Stimulated activated naive CD8-positive, alpha-beta T cell treated with anti-CD3 and anti-CD28 coated beads, Interleukin-15, Interleukin-2, amounts not matched to agents 100 U/mL and 50 U/mL, for 24 hours (primary cell): ENCODE measurements around the gene UBXN2A.

Experiments
- ATAC-seq: fragments of 150-1000 bp; cut with Tn5 transposase; one replicate; pipeline ENCODE4 v1.10.0; 2021
- DNase-seq: peaks from one replicate; pipeline ENCODE4 v3.0.0; 2021

Gene UBXN2A, protein sequence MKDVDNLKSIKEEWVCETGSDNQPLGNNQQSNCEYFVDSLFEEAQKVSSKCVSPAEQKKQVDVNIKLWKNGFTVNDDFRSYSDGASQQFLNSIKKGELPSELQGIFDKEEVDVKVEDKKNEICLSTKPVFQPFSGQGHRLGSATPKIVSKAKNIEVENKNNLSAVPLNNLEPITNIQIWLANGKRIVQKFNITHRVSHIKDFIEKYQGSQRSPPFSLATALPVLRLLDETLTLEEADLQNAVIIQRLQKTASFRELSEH

GRCh38 chr2:23939987-23940717 is at the start of gene UBXN2A:
UBXN2A (plus strand) TSS chr2:23940463; CDS start chr2:23958315, 17,852 bp downstream.
- peak; percentile 81 for DNase-seq
- ATAC-seq, result peak; percentile 93

DNA sequence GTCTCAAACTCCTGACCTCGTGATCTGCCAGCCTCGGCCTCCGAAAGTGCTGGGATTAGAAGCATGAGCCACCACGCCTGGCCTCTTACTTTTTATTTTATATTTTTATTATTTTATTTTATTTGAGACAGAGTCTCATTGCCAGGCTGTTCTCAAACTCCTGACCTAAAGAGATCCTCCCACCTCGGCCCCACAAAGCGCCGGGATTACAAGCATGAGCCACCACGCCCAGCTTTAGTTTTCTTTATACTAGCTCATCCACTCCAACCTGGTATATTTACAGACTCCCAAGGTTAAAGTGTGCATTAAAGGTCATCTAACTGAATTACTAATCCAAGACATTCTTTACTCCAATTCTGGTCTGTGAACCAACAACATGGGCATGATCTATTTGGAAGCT is 40.1 kb upstream of the UBXN2A start:
- no peak for DNase-seq
- ATAC-seq, result no peak

DNA sequence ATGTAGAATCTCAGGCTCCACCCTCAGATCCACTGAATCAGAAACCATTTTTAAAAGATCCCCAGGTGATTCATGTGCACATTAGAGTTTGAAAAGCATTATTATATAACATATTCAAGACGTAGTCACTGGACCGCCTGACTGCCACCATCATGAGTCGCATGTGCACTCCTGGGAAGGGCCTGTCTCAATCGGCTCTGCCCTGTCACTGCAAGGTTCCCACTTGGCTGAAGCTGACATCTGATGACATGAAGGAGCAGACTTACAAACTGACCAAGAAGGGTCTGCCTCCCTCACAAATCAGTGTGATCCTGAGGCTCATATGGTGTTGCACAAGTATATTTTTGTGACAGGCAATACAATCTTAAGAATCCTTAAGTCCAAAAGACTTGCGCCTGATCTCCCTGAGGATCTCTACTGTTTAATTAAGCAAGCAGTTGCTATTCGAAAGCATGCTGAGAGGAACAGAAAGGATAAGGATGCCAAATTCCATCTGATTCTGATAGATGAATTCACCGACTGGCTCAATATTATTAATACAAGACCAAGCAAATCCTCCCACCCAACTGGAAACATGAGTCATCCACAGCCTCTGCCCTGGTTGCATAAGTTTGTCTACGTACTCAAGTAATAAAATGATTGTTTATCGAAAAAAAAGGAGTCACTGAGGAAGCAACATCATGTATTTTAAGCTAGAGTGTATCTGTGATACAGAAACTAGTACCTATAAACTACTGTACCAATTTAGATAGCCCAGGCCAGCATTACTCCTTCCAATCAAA is 39.5 kb upstream of the UBXN2A start:
- no peak for DNase-seq
- ATAC-seq, result no peak

DNA sequence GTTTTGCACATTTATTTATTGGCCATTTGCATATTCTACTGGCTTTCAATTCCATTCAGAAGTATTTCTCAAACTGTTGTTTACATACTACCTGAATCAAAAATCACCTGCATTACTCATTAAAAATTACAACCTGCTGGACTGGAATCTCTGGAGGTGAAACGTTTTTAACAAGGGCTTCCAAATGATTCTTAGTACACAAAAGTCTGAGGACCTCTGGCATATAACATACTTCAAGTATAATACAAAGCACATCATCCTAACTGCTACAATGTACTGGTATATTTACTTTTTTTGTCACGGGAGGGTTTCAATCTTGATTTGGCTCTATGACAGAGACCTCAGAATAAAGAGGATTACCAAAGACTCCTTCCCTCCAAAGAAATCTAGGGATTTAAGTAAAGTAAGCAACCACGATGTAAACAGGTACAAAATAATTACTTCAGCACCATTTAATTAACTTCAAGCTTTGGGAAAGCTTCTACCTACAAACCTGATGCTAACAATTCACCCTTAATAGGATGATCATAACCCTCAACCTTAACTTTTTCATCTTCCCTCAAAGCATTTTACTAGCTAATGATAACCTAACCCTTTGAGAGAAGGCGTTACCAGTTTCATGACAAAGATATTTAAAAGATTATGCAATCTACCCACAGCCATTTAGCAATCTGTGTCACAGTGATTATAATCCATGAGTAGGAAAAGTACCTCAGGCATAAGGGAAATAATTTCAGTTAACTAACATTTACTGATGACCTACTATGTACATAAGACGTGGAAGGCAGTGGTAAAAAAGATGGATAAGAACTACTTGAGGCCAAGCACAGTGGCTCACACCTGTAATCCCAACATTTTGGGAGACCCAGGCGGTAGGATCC is 38.1 kb upstream of the UBXN2A start:
- ATAC-seq (no peak), DNase-seq (no peak)

- ATAC-seq, result no peak
- no peak for DNase-seq
Observed at GRCh38 chr2:23903034-23903433, 37.2 kb upstream of the UBXN2A start.

GRCh38 chr2:23904215-23904614 is 36.0 kb upstream of the UBXN2A start:
- DNase-seq (no peak), ATAC-seq (no peak)

DNA sequence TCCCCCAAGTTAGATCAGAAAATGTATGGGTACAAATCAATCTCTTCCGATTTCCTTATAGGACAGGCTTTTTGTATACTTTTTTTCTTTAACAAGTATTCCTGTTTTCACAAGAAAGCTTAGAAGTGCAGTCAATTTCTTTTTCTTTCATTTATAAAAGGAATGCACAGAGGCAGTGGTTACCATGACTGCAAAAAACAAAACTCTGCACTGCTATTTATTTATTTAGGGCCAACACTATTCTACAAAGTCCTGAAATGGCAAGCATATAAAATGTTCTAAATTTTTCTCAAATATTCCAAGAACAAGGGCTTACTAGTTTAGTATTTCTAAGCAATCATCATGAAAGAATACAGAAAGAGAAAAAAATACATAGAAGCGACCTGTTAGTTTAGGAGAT is 35.6 kb upstream of the UBXN2A start:
- ATAC-seq, result no peak
- no peak for DNase-seq

- no peak for DNase-seq
- ATAC-seq, result no peak
Observed at GRCh38 chr2:23905155-23905554, 35.1 kb upstream of the UBXN2A start.

- ATAC-seq, result no peak
- no peak for DNase-seq
Observed at GRCh38 chr2:23912054-23912453, 28.2 kb upstream of the UBXN2A start.

DNA sequence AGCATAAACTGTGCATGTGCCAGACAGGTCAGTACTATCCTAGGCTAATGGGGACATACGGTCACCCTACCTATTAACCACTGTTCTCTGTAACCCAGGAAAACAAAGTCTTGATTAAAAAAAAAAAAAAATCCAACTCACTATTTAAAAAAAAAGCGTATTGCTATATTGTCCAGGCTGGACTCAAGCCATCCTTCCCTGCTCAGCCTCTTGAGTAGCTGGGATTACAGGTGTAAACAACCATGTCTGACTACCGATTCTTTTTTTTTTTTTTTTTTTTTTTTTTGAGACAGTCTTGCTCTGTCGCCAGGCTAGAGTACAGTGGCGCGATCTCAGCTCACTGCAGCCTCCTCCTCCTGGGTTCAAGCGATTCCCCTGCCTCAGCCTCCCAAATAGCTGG is 24.9 kb upstream of the UBXN2A start:
- no peak for ATAC-seq

GRCh38 chr2:23916727-23917405 is 23.4 kb upstream of the UBXN2A start:
- peak; percentile 72 for ATAC-seq
- DNase-seq, result peak; percentile 13

More for the DNA sequence above, 24.9 kb upstream of the UBXN2A start:
- no peak for DNase-seq

GRCh38 chr2:23918837-23919489 is 21.3 kb upstream of the UBXN2A start:
- ATAC-seq (no peak), DNase-seq (no peak)

GRCh38 chr2:23924589-23925359 is 15.5 kb upstream of the UBXN2A start:
- ATAC-seq, result no peak
- no peak for DNase-seq

DNA sequence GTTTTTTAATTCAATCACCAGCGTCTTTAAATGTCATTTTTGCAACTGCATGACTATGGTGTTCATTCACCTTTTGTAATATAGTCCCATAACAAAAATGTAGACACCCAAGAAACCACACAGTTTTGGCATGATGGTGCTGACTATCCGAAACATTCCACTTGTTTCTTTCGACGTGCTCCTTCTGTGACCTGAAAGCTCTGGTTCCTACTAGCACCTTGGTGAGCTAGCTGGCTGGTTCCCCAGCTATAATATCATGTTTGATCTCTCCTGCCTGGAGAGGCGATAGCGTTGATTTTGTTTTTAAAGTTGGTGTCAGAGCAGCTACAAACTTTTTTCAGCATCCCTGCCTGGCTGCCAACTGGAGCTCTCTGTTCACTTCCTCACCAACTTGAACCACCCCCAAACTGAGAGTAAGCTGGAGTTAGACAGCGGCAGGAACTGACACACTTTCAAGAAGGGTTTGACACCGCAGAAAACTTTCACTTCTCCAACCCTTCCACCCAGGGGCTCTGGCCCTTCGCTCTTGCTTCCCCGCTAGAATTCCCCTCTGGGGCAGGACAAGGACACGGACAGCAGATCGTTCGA is 14.5 kb upstream of the UBXN2A start:
- DNase-seq (peak; percentile 64), ATAC-seq (peak; percentile 72)

DNA sequence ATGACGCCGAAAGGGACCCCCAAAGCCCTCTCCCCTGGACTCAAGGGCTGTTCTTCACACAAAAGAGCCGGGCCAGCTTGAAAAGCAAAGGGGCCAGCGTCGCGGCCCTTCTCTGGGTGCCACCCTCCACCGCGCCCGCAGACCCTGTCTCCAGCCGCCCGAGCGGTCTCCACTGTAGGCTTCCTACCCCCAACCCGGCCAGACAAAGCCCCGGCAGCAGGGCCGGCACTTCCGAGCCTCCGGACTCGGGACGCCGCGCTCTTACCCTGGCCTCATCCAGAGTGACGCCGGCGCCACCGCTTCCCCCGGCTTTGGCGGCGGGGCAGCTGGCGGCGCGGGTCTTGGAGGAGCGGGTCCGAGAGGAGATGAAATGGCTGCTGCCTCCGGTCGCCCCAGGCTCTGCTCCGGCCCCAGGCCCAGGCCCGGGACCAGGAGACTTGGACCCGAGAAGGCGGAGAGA is 13.9 kb upstream of the UBXN2A start:
- ATAC-seq (peak; percentile 10), DNase-seq (peak; percentile 50)

GRCh38 chr2:23926750-23927571 is 13.3 kb upstream of the UBXN2A start, which contains the start of gene ATAD2B:
ATAD2B (minus strand) TSS chr2:23927123; CDS start chr2:23926770, 353 bp downstream.
- peak; percentile 89 for ATAC-seq
- DNase-seq, result peak; percentile 96

DNA sequence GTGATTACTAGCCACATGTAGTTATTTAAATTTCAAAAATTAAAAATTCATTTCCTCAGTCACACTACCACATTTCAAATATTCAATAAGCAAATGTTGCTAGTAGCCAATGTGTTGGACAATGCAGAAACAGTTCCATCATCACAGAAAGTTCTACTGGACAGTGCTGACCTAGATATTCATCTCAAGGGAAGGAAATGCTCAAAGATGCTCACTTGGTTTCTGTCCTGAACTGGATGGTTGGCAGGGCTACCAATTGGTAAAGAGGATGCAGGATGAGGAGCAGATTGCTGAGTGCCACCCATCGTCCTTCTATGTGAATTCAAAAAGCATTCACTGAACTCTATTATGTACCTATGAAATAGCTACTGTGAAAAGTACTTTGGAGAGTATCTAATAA is 6.0 kb upstream of the UBXN2A start:
- no peak for DNase-seq
- ATAC-seq, result no peak
